NCI-H2171 treated with DMSO at 0.1 percent for 48 hours (cell line): Measurements from ENCODE around the gene ACOT9.
"Not testable (repeated sequence)": the region's sequence is repeated elsewhere in the genome, so short reads cannot be mapped to it uniquely, and the experiment has no call there.

Experiments used
- DNase-seq: peaks from one replicate; lab custom pipeline; 2025; lab: John Stamatoyannopoulos, UW

The ACOT9 gene

GRCh38 chrX:23742697-23743622 lies at the start of gene ACOT9:
Gene ACOT9 (minus strand): TSS chrX:23743276. CDS start chrX:23743144, 132 bp downstream.
- DNase-seq: peak; percentile 63

GRCh38 chrX:23790155-23790497 lies 47.0 kb upstream of the ACOT9 start:
- DNase-seq: no peak

GRCh38 chrX:23789386-23790154 lies 46.5 kb upstream of the ACOT9 start:
- no peak for DNase-seq

GRCh38 chrX:23788946-23789345 lies 45.9 kb upstream of the ACOT9 start:
- no peak for DNase-seq

- no peak for DNase-seq
Measured at GRCh38 chrX:23788521-23788920, 45.4 kb upstream of the ACOT9 start.

GRCh38 chrX:23787745-23788118 lies 44.7 kb upstream of the ACOT9 start:
- DNase-seq: no peak

GRCh38 chrX:23786268-23786815 lies 43.3 kb upstream of the ACOT9 start:
- no peak for DNase-seq

GRCh38 chrX:23785580-23785979 lies 42.5 kb upstream of the ACOT9 start:
- DNase-seq: no peak

GRCh38 chrX:23784470-23785331 lies 41.6 kb upstream of the ACOT9 start:
- no peak for DNase-seq

GRCh38 chrX:23783589-23784469 lies 40.8 kb upstream of the ACOT9 start:
- no peak for DNase-seq

GRCh38 chrX:23782863-23783588 lies 40.0 kb upstream of the ACOT9 start, which contains the start of gene SAT1:
Gene SAT1 (plus strand): TSS chrX:23783173. CDS start chrX:23783352, 179 bp downstream.
- DNase-seq: peak; percentile 82

- no peak for DNase-seq
Measured at GRCh38 chrX:23782455-23782854, 39.4 kb upstream of the ACOT9 start.

GRCh38 chrX:23779025-23779424 lies 35.9 kb upstream of the ACOT9 start:
- DNase-seq: no peak

GRCh38 chrX:23776363-23776762 lies 33.3 kb upstream of the ACOT9 start:
- DNase-seq: no peak

GRCh38 chrX:23773601-23774175 lies 30.6 kb upstream of the ACOT9 start:
- peak; percentile 29 for DNase-seq

- DNase-seq: not testable (repeated sequence)
Measured at GRCh38 chrX:23771086-23771485, 28.0 kb upstream of the ACOT9 start.

GRCh38 chrX:23770142-23770541 lies 27.1 kb upstream of the ACOT9 start:
- DNase-seq: no peak

- DNase-seq: no peak
Measured at GRCh38 chrX:23766650-23767551, 23.8 kb upstream of the ACOT9 start.

GRCh38 chrX:23765868-23766267 lies 22.8 kb upstream of the ACOT9 start:
- no peak for DNase-seq
